Activated naive CD4-positive, alpha-beta T cell treated with anti-CD3 and anti-CD28 coated beads, Interleukin-2, amount 50 U/mL, for 24 hours (primary cell): ENCODE data around the gene SH3RF3.

Experiments used
- H3K27ac Mint-ChIP-seq: one replicate; pipeline ENCODE4 v1.8.0; 2021; ENCODE audit warnings: mild to moderate bottlenecking, mixed read lengths
- H3K27me3 Mint-ChIP-seq: one replicate; pipeline ENCODE4 v1.8.0; 2021; ENCODE audit warnings: mixed read lengths
- H3K36me3 Mint-ChIP-seq: one replicate; pipeline ENCODE4 v1.8.0; 2021; ENCODE audit warnings: mixed read lengths
- H3K4me1 Mint-ChIP-seq: one replicate; pipeline ENCODE4 v1.8.0; 2021; ENCODE audit warnings: mixed read lengths
- H3K4me3 Mint-ChIP-seq: one replicate; pipeline ENCODE4 v1.8.0; 2021; ENCODE audit warnings: mild to moderate bottlenecking, mixed read lengths
- H3K9me3 Mint-ChIP-seq: one replicate; pipeline ENCODE4 v1.8.0; 2021; ENCODE audit warnings: mixed read lengths

The SH3RF3 gene

GRCh38 chr2:109481599-109481998, 352.6 kb downstream of the SH3RF3 start:
- Mint-ChIP-seq H3K9me3 (no peaks in the 10 kb centered on the region), H3K36me3 (peaks cover 2% of the 10 kb centered on the region), H3K4me3 (no peak overlapping the region), H3K4me1 (no peaks in the 10 kb centered on the region), H3K27ac (no peak overlapping the region), H3K27me3 (no peaks in the 10 kb centered on the region)

DNA sequence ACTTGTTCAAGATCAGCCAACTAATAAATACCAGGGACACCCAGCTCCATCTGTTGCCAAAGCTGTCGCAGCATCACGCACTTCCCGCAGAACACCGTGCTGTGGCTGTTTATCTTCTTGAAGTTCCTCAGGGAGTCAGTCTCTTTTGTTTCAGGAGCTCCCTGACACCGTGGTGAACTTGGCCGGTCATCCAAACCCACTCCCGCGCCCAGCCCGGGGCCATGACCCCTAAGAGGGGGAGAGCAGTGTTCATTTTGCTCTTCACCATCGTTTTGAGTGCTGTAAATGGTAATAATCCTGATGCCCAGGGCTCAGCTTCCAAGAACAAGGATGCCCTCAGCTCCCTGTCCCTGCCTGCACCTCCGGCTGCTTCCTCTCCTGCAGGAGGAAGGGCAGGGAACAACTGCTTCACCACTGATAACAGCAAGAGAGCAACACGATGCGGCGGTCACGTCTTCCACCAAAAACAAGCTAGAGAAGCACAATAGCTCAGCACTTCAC, 353.4 kb downstream of the SH3RF3 start:
- Mint-ChIP-seq H3K9me3 (no peaks in the 10 kb centered on the region), H3K4me1 (no peaks in the 10 kb centered on the region), H3K36me3 (peaks cover 2% of the 10 kb centered on the region), H3K27me3 (no peaks in the 10 kb centered on the region), H3K27ac (no peak overlapping the region), H3K4me3 (no peak overlapping the region)

DNA sequence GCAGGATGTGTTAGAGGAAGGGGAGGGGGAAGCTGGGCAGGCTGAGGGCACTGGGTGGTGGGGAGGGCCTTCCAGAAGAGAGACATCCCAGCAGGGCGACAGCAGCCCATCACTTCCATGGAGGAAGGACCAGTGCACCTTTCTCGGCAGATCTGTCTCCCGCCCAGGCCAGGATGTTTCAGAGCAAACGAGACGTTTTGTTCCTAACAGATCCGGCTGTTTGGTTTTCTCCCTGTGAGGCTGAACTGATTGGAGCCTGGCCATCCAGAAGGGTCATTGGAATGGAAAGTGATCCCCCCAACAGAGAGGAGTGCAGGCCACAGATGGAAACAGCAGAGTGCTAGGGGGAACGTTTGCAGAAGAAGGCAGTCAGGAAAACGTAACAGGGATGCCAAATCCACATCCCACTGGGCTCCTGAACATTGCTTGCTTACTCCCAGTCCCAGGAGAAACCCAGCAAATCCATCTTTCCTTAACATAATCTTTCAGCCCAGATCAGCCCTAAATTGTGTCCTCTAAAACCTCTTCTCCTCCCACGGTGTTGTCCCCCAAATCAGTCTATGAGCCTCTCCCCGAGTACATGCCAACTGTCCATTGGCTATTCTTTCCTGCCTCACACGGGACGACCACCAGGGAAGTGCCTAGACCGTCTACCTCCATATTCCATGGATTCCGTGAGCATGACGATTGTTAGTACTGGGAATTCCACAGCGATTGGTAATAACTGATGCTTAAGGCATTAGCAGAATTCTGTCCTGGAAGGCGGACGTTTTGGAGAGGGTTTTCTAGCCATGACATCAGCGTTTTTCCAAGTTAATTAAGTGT, 357.9 kb downstream of the SH3RF3 start:
- H3K4me3 Mint-ChIP-seq: no peak overlapping the region
- no peaks in the 10 kb centered on the region for H3K27me3 Mint-ChIP-seq
- H3K36me3 Mint-ChIP-seq: peaks cover 2% of the 10 kb centered on the region
- H3K4me1 Mint-ChIP-seq: no peaks in the 10 kb centered on the region
- H3K27ac Mint-ChIP-seq: no peak overlapping the region
- H3K9me3 Mint-ChIP-seq: no peaks in the 10 kb centered on the region

- no peaks in the 10 kb centered on the region for H3K9me3 Mint-ChIP-seq
- H3K27me3 Mint-ChIP-seq: no peaks in the 10 kb centered on the region
- peaks cover 2% of the 10 kb centered on the region for H3K36me3 Mint-ChIP-seq
- no peak overlapping the region for H3K4me3 Mint-ChIP-seq
- no peaks in the 10 kb centered on the region for H3K4me1 Mint-ChIP-seq
- no peak overlapping the region for H3K27ac Mint-ChIP-seq
Observed at GRCh38 chr2:109487536-109487869, 358.5 kb downstream of the SH3RF3 start.

GRCh38 chr2:109487871-109488655, 359.1 kb downstream of the SH3RF3 start:
- Mint-ChIP-seq H3K9me3 (no peaks in the 10 kb centered on the region), H3K36me3 (peaks cover 2% of the 10 kb centered on the region), H3K27me3 (no peaks in the 10 kb centered on the region), H3K4me1 (no peaks in the 10 kb centered on the region), H3K4me3 (no peak overlapping the region), H3K27ac (no peak overlapping the region)

DNA sequence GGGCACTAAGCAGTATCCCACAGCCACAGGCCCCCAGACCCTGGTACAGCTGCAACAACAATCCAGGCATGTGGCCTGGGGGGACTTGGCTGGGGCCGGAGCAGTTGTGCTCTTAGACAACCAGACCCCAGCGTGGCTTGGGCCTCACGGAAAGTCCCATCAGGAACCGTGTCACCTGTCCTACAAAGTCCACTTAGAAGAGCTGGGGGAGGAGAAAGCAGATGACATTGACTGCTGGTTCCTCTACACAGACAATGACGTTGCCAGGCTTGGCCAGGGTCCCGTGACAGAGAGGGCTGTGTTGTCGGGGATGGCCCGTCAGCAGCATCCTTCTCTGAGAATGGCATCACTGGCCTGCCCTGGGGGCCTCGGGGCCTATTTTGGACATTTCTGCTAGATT, 360.3 kb downstream of the SH3RF3 start:
- Mint-ChIP-seq H3K9me3 (no peaks in the 10 kb centered on the region), H3K4me1 (no peaks in the 10 kb centered on the region), H3K27me3 (no peaks in the 10 kb centered on the region), H3K27ac (no peak overlapping the region), H3K36me3 (peaks cover 2% of the 10 kb centered on the region), H3K4me3 (no peak overlapping the region)

GRCh38 chr2:109493176-109493935, 364.4 kb downstream of the SH3RF3 start:
- H3K4me3 Mint-ChIP-seq: no peak overlapping the region
- no peaks in the 10 kb centered on the region for H3K27me3 Mint-ChIP-seq
- H3K27ac Mint-ChIP-seq: no peak overlapping the region

GRCh38 chr2:109494351-109494750, 365.3 kb downstream of the SH3RF3 start:
- H3K4me1 Mint-ChIP-seq: no peaks in the 10 kb centered on the region
- H3K27me3 Mint-ChIP-seq: no peaks in the 10 kb centered on the region
- H3K9me3 Mint-ChIP-seq: no peaks in the 10 kb centered on the region
- peaks cover 2% of the 10 kb centered on the region for H3K36me3 Mint-ChIP-seq
- H3K27ac Mint-ChIP-seq: no peak overlapping the region
- no peak overlapping the region for H3K4me3 Mint-ChIP-seq

More at GRCh38 chr2:109493176-109493935, 364.4 kb downstream of the SH3RF3 start:
- Mint-ChIP-seq H3K9me3 (no peaks in the 10 kb centered on the region), H3K36me3 (peaks cover 2% of the 10 kb centered on the region), H3K4me1 (no peaks in the 10 kb centered on the region)

- no peak overlapping the region for H3K4me3 Mint-ChIP-seq
- H3K36me3 Mint-ChIP-seq: peaks cover 2% of the 10 kb centered on the region
- no peak overlapping the region for H3K27ac Mint-ChIP-seq
- no peaks in the 10 kb centered on the region for H3K27me3 Mint-ChIP-seq
- no peaks in the 10 kb centered on the region for H3K4me1 Mint-ChIP-seq
- no peaks in the 10 kb centered on the region for H3K9me3 Mint-ChIP-seq
Observed at GRCh38 chr2:109497463-109497862, 368.5 kb downstream of the SH3RF3 start.

- no peak overlapping the region for H3K4me3 Mint-ChIP-seq
- no peaks in the 10 kb centered on the region for H3K9me3 Mint-ChIP-seq
- no peaks in the 10 kb centered on the region for H3K27me3 Mint-ChIP-seq
- no peaks in the 10 kb centered on the region for H3K4me1 Mint-ChIP-seq
- H3K27ac Mint-ChIP-seq: no peak overlapping the region
- H3K36me3 Mint-ChIP-seq: peaks cover 2% of the 10 kb centered on the region
Observed at GRCh38 chr2:109497911-109498870, 369.2 kb downstream of the SH3RF3 start.

DNA sequence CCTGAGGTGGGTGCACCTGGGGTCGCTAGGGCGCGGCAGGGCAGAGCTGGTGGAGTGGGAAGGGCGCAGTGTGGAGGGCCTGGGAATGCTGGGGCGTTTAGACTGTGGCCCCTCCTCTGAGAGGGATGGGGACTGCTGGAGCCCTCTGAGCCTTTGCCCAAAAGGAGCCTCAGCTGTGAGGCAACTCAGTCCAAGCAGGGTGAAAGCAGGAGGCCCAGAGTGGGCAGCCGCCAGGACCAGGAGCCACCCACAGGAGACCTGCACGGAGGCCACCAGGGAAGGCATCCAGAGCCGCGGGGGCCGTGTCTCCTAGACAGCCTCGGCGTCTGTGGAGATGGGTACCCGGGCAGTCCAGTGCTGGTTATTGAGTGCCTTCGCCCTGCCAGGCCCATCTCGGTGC, 369.9 kb downstream of the SH3RF3 start:
- Mint-ChIP-seq H3K27me3 (no peaks in the 10 kb centered on the region), H3K4me1 (no peaks in the 10 kb centered on the region), H3K9me3 (no peaks in the 10 kb centered on the region), H3K27ac (no peak overlapping the region), H3K36me3 (peaks cover 2% of the 10 kb centered on the region), H3K4me3 (no peak overlapping the region)

- Mint-ChIP-seq H3K36me3 (peaks cover 2% of the 10 kb centered on the region), H3K9me3 (no peaks in the 10 kb centered on the region), H3K4me1 (no peaks in the 10 kb centered on the region), H3K4me3 (no peak overlapping the region), H3K27me3 (no peaks in the 10 kb centered on the region), H3K27ac (peak overlapping the region; percentile 60)
Observed at GRCh38 chr2:109499566-109499965, 370.6 kb downstream of the SH3RF3 start.

DNA sequence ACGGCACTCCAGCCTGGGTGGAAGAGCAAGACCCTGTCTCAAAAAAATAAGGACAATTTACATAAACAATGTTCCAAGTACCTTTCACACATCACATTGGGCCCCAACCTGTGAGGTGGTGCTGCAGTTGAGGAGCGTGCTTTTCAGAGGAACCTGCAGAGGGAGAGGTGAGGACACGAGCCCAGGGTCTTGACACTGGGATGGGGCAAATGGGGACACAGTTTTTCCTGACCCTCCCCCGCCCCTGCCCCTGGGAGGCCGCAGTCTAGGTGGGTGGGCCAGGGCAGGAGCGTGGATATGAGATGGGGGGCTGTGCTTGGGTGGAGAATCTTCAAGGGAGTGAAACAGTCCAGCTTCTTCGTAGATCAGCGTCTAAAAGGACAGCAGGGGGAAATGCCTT, 371.9 kb downstream of the SH3RF3 start:
- no peaks in the 10 kb centered on the region for H3K4me1 Mint-ChIP-seq
- H3K27me3 Mint-ChIP-seq: no peaks in the 10 kb centered on the region
- H3K4me3 Mint-ChIP-seq: no peak overlapping the region
- peaks cover 2% of the 10 kb centered on the region for H3K36me3 Mint-ChIP-seq
- no peak overlapping the region for H3K27ac Mint-ChIP-seq
- H3K9me3 Mint-ChIP-seq: no peaks in the 10 kb centered on the region

DNA sequence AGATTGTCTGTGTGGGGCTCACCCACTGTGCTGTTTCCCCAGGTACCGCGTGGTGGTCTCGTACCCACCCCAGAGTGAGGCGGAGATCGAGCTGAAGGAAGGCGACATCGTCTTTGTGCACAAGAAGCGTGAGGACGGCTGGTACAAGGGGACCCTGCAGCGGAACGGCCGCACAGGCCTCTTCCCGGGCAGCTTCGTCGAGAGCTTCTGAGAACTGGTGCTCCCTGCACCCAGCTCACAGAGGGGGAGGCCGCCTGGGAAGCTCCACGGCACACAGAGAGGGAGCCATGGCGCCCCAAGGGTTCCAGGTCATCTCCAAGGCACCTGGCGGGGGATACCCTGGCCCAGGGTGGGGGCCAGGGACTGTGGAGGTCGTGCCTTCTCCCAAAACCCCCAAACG, 372.5 kb downstream of the SH3RF3 start:
- H3K4me3 Mint-ChIP-seq: no peak overlapping the region
- no peaks in the 10 kb centered on the region for H3K9me3 Mint-ChIP-seq
- H3K27me3 Mint-ChIP-seq: no peaks in the 10 kb centered on the region
- no peaks in the 10 kb centered on the region for H3K36me3 Mint-ChIP-seq
- no peak overlapping the region for H3K27ac Mint-ChIP-seq
- H3K4me1 Mint-ChIP-seq: no peaks in the 10 kb centered on the region

DNA sequence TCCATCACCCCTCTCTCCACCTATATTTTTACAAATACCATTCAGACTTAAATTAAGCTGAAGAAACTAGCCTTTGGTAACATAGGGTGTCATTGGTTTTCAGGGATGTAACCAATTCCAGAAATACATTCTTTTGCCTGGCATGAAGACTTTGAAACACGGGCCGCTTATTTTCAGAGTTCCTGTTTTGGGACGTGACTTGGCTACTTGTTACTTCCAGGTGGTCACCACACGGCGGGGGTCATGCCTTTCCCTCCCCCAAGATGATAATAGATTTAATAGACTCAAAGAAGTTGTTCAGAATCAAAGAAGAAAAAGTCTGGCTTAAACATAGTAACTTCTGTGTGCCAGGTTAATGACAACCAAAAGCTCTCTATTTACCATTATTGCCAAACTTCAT, 374.2 kb downstream of the SH3RF3 start:
- H3K27me3 Mint-ChIP-seq: no peaks in the 10 kb centered on the region
- no peaks in the 10 kb centered on the region for H3K4me1 Mint-ChIP-seq
- no peaks in the 10 kb centered on the region for H3K9me3 Mint-ChIP-seq
- H3K27ac Mint-ChIP-seq: no peak overlapping the region
- H3K4me3 Mint-ChIP-seq: no peak overlapping the region
- H3K36me3 Mint-ChIP-seq: no peaks in the 10 kb centered on the region
